HG03159 (cell line): ENCODE data around the gene TMIE.

Source experiments
- ATAC-seq: cut with Tn5 transposase; IDR thresholded peaks from one replicate; pipeline ENCODE4 v1.9.1; 2021; ENCODE audit warnings: mild to moderate bottlenecking, moderate library complexity; ENCODE audit not compliant: unreplicated experiment

TMIE gene

DNA sequence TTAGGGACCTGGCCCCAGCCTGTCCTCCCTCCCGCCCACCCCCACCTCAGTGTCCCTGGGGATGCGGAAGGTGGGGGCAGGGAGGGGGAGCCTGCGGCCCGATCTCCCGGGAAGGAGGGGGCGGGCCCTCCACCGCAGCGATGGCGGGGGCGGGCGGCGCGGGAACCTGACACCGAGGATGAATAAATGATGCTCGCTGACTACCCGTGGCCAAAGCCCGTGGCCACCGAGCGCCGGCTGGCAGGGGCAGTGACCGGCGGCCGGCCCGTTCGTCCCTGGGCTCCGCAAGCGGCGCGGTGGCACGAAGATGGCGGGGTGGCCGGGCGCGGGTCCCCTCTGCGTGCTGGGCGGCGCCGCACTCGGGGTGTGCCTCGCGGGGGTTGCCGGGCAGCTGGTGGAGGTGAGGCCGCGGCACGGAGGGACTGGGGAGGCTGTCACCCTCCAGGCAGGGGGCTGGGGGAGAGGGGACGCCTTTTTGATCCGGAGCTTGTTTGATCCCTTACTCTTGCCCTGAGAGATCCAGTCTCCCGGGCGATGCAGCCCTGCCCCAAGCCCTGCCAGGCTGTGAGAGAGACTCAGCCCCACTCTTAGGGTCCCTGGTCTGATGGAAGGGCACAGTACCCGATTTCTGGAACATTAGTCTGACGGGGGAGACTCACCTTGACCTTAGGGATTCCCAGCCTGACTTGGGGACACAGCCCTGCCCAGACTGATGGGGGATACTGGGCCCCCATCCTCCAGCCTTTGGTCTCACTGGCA is at the start of gene TMIE:
Gene TMIE (plus strand): TSS at position 212 of the 759 bp plus-strand sequence. CDS start 96 bp downstream, at position 308.
- no peak for ATAC-seq

DNA sequence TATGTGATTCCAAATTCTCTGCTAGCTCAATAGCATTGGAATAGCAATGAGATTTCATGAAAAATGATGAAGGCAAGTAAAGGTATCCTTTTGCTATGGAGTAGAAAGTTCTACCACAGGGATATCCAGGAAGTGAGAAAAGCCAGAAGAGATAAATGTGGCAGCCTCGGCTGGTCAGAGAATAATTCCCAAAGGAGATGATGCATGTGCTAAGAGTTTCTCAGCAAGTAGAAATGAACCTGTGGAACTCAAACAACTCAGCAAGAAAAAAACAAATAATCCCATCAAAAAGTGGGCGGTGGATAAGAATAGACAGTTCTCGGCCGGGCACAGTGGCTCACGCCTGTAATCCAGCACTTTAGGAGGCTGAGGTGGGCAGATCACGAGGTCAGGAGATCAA is 45.9 kb upstream of the TMIE start:
- ATAC-seq = no peak

- ATAC-seq = no peak
Observed at GRCh38 chr3:46656778-46657556, 44.2 kb upstream of the TMIE start.

GRCh38 chr3:46659285-46659684 is 41.9 kb upstream of the TMIE start:
- no peak for ATAC-seq

DNA sequence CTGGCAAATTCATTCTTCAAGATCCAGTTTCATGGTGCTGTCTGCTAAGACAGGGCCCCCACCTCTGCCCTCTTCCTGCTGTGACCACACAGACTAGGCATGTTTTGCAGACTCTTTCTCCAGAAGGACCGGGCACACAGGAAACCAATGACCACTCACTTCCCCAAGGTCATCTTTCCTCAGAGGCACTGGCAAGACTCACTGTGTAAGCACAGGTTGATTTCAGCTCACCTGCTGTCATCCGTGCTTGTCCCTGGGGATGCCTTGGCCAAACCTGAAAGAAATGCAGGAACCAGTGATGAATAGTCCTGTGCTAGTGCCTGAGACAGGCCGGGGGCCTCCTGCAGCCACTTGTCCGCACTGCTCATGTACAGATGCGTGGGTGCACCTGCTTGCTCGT is 41.2 kb upstream of the TMIE start:
- ATAC-seq = no peak

GRCh38 chr3:46660543-46661523 is 40.4 kb upstream of the TMIE start:
- no peak for ATAC-seq

DNA sequence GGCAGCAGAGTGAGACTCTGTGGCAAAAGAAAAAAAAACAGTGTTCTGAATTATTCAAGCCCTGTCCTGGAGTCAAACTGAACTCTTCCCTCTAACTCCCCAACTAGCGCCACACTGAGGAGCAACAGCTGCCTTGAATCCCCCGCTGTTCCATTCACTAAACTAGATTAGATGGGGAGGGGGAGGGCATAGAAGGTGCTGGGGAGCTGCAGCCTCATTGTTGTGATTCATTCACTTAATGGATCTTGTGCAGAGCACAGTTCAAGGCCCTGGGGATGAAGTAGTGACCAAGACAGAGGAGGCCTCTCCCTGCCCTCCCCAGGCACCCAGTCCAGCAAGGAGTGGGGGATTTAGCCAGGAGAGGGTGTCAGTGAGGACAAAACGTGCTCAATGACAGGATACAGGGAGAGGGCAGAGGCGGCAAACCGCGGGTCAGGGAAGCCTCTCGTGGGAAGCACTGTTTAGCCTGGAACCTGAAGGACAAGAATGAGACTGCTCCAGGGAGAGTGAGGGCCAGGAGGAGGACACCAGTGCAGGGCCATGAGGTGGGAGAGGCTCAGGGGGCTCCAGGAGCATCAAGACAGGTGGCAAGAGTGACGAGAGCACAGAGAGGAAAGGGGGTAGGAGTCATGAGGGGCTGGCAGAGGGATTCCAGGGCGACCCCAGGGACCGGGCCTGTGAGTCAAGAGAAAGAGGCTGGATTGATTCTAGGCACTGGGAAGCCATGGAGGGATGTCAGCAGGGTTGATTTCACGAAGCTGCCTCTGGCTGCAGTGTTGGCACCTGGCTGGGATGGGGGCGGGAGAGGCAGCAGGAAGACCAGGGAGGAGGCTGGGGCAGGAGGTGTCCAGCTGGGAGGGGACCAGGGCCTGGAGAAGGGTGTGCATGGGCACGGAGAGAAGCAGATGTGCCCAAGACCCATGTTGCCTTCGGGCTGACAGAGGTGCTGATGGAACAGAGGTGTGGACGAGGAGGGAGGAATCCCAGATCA is 39.1 kb upstream of the TMIE start:
- no peak for ATAC-seq

GRCh38 chr3:46662771-46663551 is 38.2 kb upstream of the TMIE start:
- ATAC-seq = no peak

DNA sequence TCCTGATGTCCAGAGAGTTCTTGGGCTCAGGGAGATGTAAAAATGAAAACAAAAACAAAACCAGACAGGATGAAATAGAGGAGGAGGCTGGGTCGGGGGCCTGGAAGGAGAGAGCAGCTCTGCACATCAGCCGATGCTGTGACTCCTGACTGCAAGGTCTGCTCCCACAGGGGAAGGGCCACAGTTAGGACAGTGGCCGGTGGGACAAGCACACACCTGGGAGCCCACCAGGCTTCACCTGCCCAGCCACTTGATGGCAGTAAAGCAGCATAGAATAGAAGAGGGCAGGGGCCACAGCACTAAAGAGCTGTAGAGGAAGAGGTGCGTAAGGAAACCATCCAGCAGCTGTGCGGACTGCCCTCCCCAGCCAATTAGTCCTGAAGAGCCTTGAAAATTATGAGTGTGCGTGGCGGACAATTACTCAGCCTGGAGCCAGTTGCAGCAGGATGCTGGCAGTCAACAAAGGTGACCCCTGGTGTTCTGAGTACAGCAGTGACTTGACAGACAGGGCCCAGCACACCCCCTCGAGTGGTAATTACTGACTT is 37.5 kb upstream of the TMIE start:
- ATAC-seq = no peak

GRCh38 chr3:46664188-46664970 is 36.8 kb upstream of the TMIE start:
- no peak for ATAC-seq

DNA sequence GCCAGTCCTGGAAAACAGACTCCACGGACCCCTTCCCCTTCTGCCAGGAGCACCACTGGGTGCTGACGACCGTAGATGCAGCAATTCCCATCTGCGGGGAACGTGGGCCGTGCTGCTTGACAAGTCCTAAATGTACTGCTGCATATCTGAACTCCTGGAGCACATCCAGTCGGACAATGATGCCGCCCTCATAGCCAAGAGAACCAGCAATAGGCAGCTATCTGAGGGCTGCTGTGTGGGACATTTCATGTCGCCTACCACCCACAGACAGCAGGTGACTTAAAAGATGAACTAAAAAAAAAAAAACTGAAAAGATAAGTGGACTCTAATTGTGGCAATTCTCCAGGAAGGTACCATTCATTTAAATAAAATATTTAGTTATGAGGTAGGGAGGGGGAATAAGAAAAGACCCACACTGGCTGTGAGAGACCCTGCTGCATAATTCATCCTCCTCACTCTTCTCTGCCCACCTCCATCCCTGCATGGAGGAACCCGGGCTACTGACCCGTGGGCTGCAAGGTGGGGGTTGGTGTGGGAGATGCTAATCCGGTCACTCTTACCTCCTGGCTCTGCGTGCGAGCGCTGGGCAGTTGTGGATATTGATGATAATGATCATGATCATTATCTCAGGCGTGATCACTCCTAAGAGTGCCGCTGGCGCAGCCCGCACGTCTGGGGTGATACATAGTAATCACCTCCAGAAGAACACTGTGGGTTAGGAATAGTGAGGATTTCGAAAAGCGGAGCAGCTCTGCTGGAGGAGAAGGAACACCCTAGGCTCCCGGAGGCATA is 36.0 kb upstream of the TMIE start:
- no peak for ATAC-seq

GRCh38 chr3:46665763-46666452 is 35.3 kb upstream of the TMIE start:
- ATAC-seq = no peak

DNA sequence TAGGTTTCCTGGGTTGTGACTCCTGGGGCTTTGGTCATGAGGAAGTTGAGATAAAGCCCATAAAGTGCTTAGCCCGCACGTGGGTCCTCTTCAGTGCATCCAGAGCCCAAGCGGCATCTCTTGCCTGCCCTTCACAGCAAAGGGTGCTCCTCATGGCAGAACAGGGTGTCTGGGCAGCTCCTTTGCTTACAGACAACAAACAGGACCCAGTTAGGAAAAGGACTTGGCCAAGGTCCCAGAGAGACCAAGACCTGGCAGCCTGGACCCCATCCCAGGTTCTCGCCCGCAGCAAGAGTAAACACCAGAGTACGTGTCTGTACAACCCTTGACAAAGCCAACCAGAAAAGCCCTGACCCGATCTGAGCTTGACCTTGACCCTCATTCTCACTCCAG is 34.7 kb upstream of the TMIE start:
- no peak for ATAC-seq

GRCh38 chr3:46667061-46667621 is 34.1 kb upstream of the TMIE start:
- no peak for ATAC-seq

DNA sequence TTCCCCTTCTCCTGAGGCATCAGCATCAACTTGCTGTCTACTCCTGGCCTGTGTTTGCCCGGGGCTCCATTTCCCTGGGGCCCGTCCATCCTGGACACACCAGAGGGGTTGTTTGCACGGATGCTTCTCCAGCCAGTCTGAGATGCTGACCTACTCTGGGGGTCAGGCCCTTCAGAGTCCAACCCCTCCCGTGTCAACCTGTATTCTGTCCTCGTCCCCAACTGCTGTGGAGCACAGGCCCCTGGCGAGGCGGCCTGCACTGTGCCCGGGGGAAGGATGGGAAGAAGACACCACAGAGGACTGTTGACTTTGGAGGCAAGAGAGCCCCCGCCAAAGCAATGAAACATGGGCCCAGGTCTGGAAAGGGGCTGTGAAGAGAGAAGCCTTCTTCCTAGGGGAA is 33.5 kb upstream of the TMIE start:
- ATAC-seq = no peak

DNA sequence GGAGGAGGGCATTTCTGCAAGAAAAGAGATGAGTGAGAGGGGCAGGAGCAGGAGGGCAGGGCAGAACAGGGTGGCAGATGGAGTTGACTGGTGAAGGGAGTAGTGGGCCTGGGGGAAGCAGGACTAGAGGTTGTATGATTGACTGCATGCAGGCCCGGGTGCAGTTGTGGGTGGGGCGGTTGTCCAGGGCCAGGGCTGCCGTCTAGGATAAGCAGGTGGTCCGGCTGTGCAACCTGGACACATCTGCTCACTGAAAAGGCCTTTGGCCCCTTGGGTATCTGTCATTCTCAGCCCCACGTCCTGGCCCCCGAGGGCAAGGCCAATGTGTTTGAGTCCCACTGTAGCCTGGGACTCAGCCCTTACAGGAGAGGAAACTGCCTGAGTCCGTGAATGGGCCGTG is 33.1 kb upstream of the TMIE start:
- no peak for ATAC-seq
